Measurements from ENCODE around the gene KIF1B.
A peak's percentile ranks its signal among the peaks of the same experiment; 100 is the strongest.

Gene KIF1B

GRCh38 chr1:10278880-10279279 lies 68.5 kb downstream of the KIF1B start:
- Histone ChIP-seq H3K27ac (ENCODE audit: low read depth, low read length, severe bottlenecking) (no peak overlapping the region), H3K36me3 (ENCODE audit: control insufficient read depth, insufficient read depth, low read length) (peaks cover 83% of the 10 kb centered on the region), H3K4me3 (ENCODE audit: extremely low read depth, insufficient read depth, low read length, poor library complexity, severe bottlenecking) (no peak overlapping the region), H3K4me1 (ENCODE audit: control insufficient read depth, insufficient read depth, low read length, poor library complexity, severe bottlenecking) (no peaks in the 10 kb centered on the region), H3K9me3 (ENCODE audit: control insufficient read depth, low read length) (no peaks in the 10 kb centered on the region)
- 100% methylated on average over 1 to 2 of the region's 5 CpGs for WGBS, 2 experiments (ENCODE audit: insufficient coverage in 2 of 2)

- no peaks in the 10 kb centered on the region for H3K4me1 ChIP-seq (ENCODE audit: control insufficient read depth, insufficient read depth, low read length, poor library complexity, severe bottlenecking)
- H3K4me3 ChIP-seq (ENCODE audit: extremely low read depth, insufficient read depth, low read length, poor library complexity, severe bottlenecking) = no peak overlapping the region
- H3K27ac ChIP-seq (ENCODE audit: low read depth, low read length, severe bottlenecking) = no peak overlapping the region
- no peaks in the 10 kb centered on the region for H3K9me3 ChIP-seq (ENCODE audit: control insufficient read depth, low read length)
- WGBS, 2 experiments (ENCODE audit: insufficient coverage in 2 of 2) = 93 to 100% methylated on average over 3 of the region's 3 CpGs
- peaks cover 91% of the 10 kb centered on the region for H3K36me3 ChIP-seq (ENCODE audit: control insufficient read depth, insufficient read depth, low read length)
Observed at GRCh38 chr1:10280439-10281350, 70.3 kb downstream of the KIF1B start.

- Histone ChIP-seq H3K36me3 (ENCODE audit: control insufficient read depth, insufficient read depth, low read length) (peaks cover 91% of the 10 kb centered on the region), H3K4me3 (ENCODE audit: extremely low read depth, insufficient read depth, low read length, poor library complexity, severe bottlenecking) (no peak overlapping the region), H3K27ac (ENCODE audit: low read depth, low read length, severe bottlenecking) (no peak overlapping the region), H3K9me3 (ENCODE audit: control insufficient read depth, low read length) (no peaks in the 10 kb centered on the region), H3K4me1 (ENCODE audit: control insufficient read depth, insufficient read depth, low read length, poor library complexity, severe bottlenecking) (no peaks in the 10 kb centered on the region)
- 100% methylated on average over 1 of the region's 3 CpGs; no CpG with 5 or more reads in 1 of the 2 experiments for WGBS, 2 experiments (ENCODE audit: insufficient coverage in 2 of 2)
Observed at GRCh38 chr1:10283318-10283984, 73.1 kb downstream of the KIF1B start.

DNA sequence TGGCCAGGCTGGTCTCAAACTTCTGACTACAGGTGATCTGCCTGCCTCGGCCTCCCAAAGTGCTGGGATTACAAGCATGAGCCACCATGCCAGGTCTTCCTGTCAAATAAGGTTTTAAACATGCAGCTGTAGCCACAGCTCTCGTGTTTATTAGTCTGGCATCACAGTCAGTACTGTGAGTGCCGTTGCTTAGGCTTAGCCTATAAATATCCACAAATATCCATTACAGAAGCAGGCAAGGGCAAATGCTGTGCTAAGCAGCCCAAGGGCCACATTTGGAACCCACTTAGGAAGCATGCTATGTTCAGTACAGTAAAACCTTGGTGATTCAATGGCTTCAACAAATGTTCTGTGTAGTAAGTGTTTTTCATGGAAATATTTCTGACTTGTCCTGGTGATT lies 75.9 kb downstream of the KIF1B start:
- WGBS, 2 experiments (ENCODE audit: insufficient coverage in 2 of 2) = 90 to 94% methylated on average over 2 to 3 of the region's 3 CpGs
- peaks cover 91% of the 10 kb centered on the region for H3K36me3 ChIP-seq (ENCODE audit: control insufficient read depth, insufficient read depth, low read length)
- no peaks in the 10 kb centered on the region for H3K4me1 ChIP-seq (ENCODE audit: control insufficient read depth, insufficient read depth, low read length, poor library complexity, severe bottlenecking)
- no peaks in the 10 kb centered on the region for H3K9me3 ChIP-seq (ENCODE audit: control insufficient read depth, low read length)
- no peak overlapping the region for H3K27ac ChIP-seq (ENCODE audit: low read depth, low read length, severe bottlenecking)
- no peak overlapping the region for H3K4me3 ChIP-seq (ENCODE audit: extremely low read depth, insufficient read depth, low read length, poor library complexity, severe bottlenecking)

DNA sequence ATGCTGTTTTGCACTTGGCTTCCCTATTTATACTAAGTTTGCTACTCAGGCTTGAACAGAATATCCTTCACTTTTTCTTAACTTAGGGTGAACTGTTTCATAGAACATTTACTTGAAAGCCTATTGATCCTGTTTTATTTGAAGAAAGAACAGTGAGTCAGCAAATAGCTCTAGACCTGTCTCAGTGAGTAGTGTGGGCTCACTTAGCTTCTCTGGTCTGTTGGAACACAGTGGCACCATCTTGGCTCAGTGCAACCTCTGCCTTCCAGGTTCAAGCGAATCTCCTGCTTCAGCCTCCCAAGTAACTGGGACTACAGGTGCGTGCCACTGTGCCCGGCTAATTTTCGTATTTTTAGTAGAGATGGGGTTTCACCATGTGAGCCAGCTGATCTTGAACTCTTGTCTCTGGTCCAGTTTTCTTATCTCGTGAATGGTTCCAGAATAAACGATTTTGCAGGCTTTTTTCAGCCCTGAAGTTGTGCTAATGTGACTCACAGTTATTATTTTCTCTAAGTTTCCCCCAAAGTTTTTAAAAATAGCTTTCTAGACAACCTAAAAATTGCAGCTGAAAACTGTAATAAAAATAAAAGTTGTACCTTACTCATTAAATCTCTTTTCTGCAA lies 76.8 kb downstream of the KIF1B start:
- Histone ChIP-seq H3K9me3 (ENCODE audit: control insufficient read depth, low read length) (no peaks in the 10 kb centered on the region), H3K27ac (ENCODE audit: low read depth, low read length, severe bottlenecking) (no peak overlapping the region), H3K4me1 (ENCODE audit: control insufficient read depth, insufficient read depth, low read length, poor library complexity, severe bottlenecking) (no peaks in the 10 kb centered on the region), H3K36me3 (ENCODE audit: control insufficient read depth, insufficient read depth, low read length) (peaks cover 90% of the 10 kb centered on the region), H3K4me3 (ENCODE audit: extremely low read depth, insufficient read depth, low read length, poor library complexity, severe bottlenecking) (no peak overlapping the region)
- WGBS, 2 experiments (ENCODE audit: insufficient coverage in 2 of 2) = 92 to 99% methylated on average over 4 to 6 of the region's 6 CpGs

- 88 to 100% methylated on average over 2 to 3 of the region's 3 CpGs for WGBS, 2 experiments (ENCODE audit: insufficient coverage in 2 of 2)
- Histone ChIP-seq H3K36me3 (ENCODE audit: control insufficient read depth, insufficient read depth, low read length) (peaks cover 90% of the 10 kb centered on the region), H3K4me3 (ENCODE audit: extremely low read depth, insufficient read depth, low read length, poor library complexity, severe bottlenecking) (no peak overlapping the region), H3K27ac (ENCODE audit: low read depth, low read length, severe bottlenecking) (no peak overlapping the region), H3K4me1 (ENCODE audit: control insufficient read depth, insufficient read depth, low read length, poor library complexity, severe bottlenecking) (no peaks in the 10 kb centered on the region), H3K9me3 (ENCODE audit: control insufficient read depth, low read length) (no peaks in the 10 kb centered on the region)
Observed at GRCh38 chr1:10288029-10288615, 77.8 kb downstream of the KIF1B start.

- Histone ChIP-seq H3K9me3 (ENCODE audit: control insufficient read depth, low read length) (no peaks in the 10 kb centered on the region), H3K36me3 (ENCODE audit: control insufficient read depth, insufficient read depth, low read length) (peaks cover 88% of the 10 kb centered on the region), H3K4me3 (ENCODE audit: extremely low read depth, insufficient read depth, low read length, poor library complexity, severe bottlenecking) (no peak overlapping the region), H3K27ac (ENCODE audit: low read depth, low read length, severe bottlenecking) (no peak overlapping the region), H3K4me1 (ENCODE audit: control insufficient read depth, insufficient read depth, low read length, poor library complexity, severe bottlenecking) (no peaks in the 10 kb centered on the region)
- 80 to 100% methylated on average over 1 of the region's 1 CpG for WGBS, 2 experiments (ENCODE audit: insufficient coverage in 2 of 2)
Observed at GRCh38 chr1:10291705-10292104, 81.3 kb downstream of the KIF1B start.

GRCh38 chr1:10292188-10292587 lies 81.8 kb downstream of the KIF1B start:
- WGBS, 2 experiments (ENCODE audit: insufficient coverage in 2 of 2) = 100% methylated on average over 1 of the region's 2 CpGs; no CpG with 5 or more reads in 1 of the 2 experiments

GRCh38 chr1:10295481-10296085 lies 85.2 kb downstream of the KIF1B start:
- H3K4me1 ChIP-seq (ENCODE audit: control insufficient read depth, insufficient read depth, low read length, poor library complexity, severe bottlenecking) = no peaks in the 10 kb centered on the region
- H3K36me3 ChIP-seq (ENCODE audit: control insufficient read depth, insufficient read depth, low read length) = peaks cover 85% of the 10 kb centered on the region
- WGBS, 2 experiments (ENCODE audit: insufficient coverage in 2 of 2) = 94 to 100% methylated on average over 2 to 3 of the region's 6 CpGs
- no peak overlapping the region for H3K4me3 ChIP-seq (ENCODE audit: extremely low read depth, insufficient read depth, low read length, poor library complexity, severe bottlenecking)
- H3K27ac ChIP-seq (ENCODE audit: low read depth, low read length, severe bottlenecking) = peak overlapping the region; percentile 57
- no peaks in the 10 kb centered on the region for H3K9me3 ChIP-seq (ENCODE audit: control insufficient read depth, low read length)

More at GRCh38 chr1:10292188-10292587, 81.8 kb downstream of the KIF1B start:
- Histone ChIP-seq H3K4me3 (ENCODE audit: extremely low read depth, insufficient read depth, low read length, poor library complexity, severe bottlenecking) (no peak overlapping the region), H3K27ac (ENCODE audit: low read depth, low read length, severe bottlenecking) (no peak overlapping the region), H3K36me3 (ENCODE audit: control insufficient read depth, insufficient read depth, low read length) (peaks cover 88% of the 10 kb centered on the region), H3K4me1 (ENCODE audit: control insufficient read depth, insufficient read depth, low read length, poor library complexity, severe bottlenecking) (no peaks in the 10 kb centered on the region), H3K9me3 (ENCODE audit: control insufficient read depth, low read length) (no peaks in the 10 kb centered on the region)

- no peak overlapping the region for H3K27ac ChIP-seq (ENCODE audit: low read depth, low read length, severe bottlenecking)
- peaks cover 86% of the 10 kb centered on the region for H3K36me3 ChIP-seq (ENCODE audit: control insufficient read depth, insufficient read depth, low read length)
- 100% methylated on average over 1 of the region's 1 CpG; no CpG with 5 or more reads in 1 of the 2 experiments for WGBS, 2 experiments (ENCODE audit: insufficient coverage in 2 of 2)
- H3K4me1 ChIP-seq (ENCODE audit: control insufficient read depth, insufficient read depth, low read length, poor library complexity, severe bottlenecking) = no peaks in the 10 kb centered on the region
- H3K4me3 ChIP-seq (ENCODE audit: extremely low read depth, insufficient read depth, low read length, poor library complexity, severe bottlenecking) = no peak overlapping the region
- no peaks in the 10 kb centered on the region for H3K9me3 ChIP-seq (ENCODE audit: control insufficient read depth, low read length)
Observed at GRCh38 chr1:10299151-10299550, 88.8 kb downstream of the KIF1B start.
